Hepatocyte (in vitro differentiated cells): ENCODE results near the gene ITPRIPL2. TPM values are rescaled to one million over a fixed set of nuclear protein-coding genes. Genes with fewer than 3 reads are reported as not detected.

Source experiments
- DNase-seq: peaks from one replicate; pipeline ENCODE4 v3.0.0-alpha.2; 2016; ENCODE audit warnings: low spot score
- H2AFZ ChIP-seq: fragments of 200-600 bp; sonication (generic); 2 replicates; pipeline ENCODE4 v1.6.0; 2016; ENCODE audit warnings: antibody characterized with exemption, mild to moderate bottlenecking
- H3K27ac ChIP-seq: fragments of 200-600 bp; sonication (generic); 2 replicates; pipeline ENCODE4 v1.5.1; 2016; ENCODE audit warnings: mild to moderate bottlenecking
- H3K27me3 ChIP-seq: fragments of 200-600 bp; sonication (generic); 2 replicates; pipeline ENCODE4 v1.6.1; 2016
- H3K36me3 ChIP-seq: fragments of 200-600 bp; sonication (generic); replicated peaks from 2 replicates; pipeline ENCODE4 v1.5.1; 2016; ENCODE audit warnings: low read depth; ENCODE audit not compliant: insufficient read depth
- H3K4me1 ChIP-seq: fragments of 200-600 bp; sonication (generic); 2 replicates; pipeline ENCODE4 v1.5.1; 2016; ENCODE audit warnings: mild to moderate bottlenecking, moderate library complexity; ENCODE audit not compliant: insufficient read depth
- H3K4me2 ChIP-seq: fragments of 200-600 bp; sonication (generic); 2 replicates; pipeline ENCODE4 v1.6.0; 2016
- H3K4me3 ChIP-seq: fragments of 200-600 bp; sonication (generic); 2 replicates; pipeline ENCODE4 v1.5.1; 2016; ENCODE audit warnings: mild to moderate bottlenecking
- H3K79me2 ChIP-seq: fragments of 200-600 bp; sonication (generic); 2 replicates; pipeline ENCODE4 v1.6.0; 2017; ENCODE audit warnings: mild to moderate bottlenecking
- H3K9me2 ChIP-seq: fragments of 200-600 bp; sonication (generic); replicated peaks from 2 replicates; pipeline ENCODE4 v1.6.0; 2017; ENCODE audit warnings: mild to moderate bottlenecking; ENCODE audit not compliant: insufficient read depth
- H3K9me3 ChIP-seq: fragments of 200-600 bp; sonication (generic); 2 replicates; pipeline ENCODE4 v1.5.1; 2016; ENCODE audit warnings: low read depth, mild to moderate bottlenecking
- H4K20me1 ChIP-seq: fragments of 200-600 bp; sonication (generic); 2 replicates; pipeline ENCODE4 v1.6.0; 2016; ENCODE audit warnings: mild to moderate bottlenecking; ENCODE audit not compliant: insufficient read depth, poor library complexity, severe bottlenecking
- EZH2 ChIP-seq: fragments of 200-600 bp; sonication (generic); IDR thresholded peaks from 2 replicates; pipeline ENCODE4 v1.6.1; 2016; ENCODE audit warnings: antibody characterized with exemption, mild to moderate bottlenecking, borderline replicate concordance
- EZH2phosphoT487 ChIP-seq: fragments of 200-600 bp; sonication (generic); IDR thresholded peaks from one replicate; pipeline ENCODE4 v1.6.1; 2018; ENCODE audit warnings: antibody characterized with exemption, mild to moderate bottlenecking, low read depth, moderate library complexity; ENCODE audit not compliant: unreplicated experiment, severe bottlenecking
- WGBS: methylation state at CpG from one replicate; pipeline ENCODE4 v1.1.6; 2016; ENCODE audit warnings: low lambda C conversion rate; ENCODE audit errors: missing lambda C conversion rate; 5-methylcytosine and 5-hydroxymethylcytosine counted together
- polyA plus RNA-seq: library from polyadenylated mRNA; unstranded; fragments of >200 nt; fragmentation: Nextera tagmentation; extraction: Ambion mirVana; gene quantifications from 2 replicates; pipeline ENCODE4 v1.2.1, GENCODE V29; 2016
- total RNA-seq: library from RNA; depleted of rRNA; stranded (reverse); fragments of >200 nt; gene quantifications from 2 replicates; pipeline ENCODE4 v1.2.3, GENCODE V29; 2014
- TF ChIP-seq, protein P1 (sequence below): fragments of 200-600 bp; sonication (generic); IDR thresholded peaks from 2 replicates; pipeline ENCODE4 v1.5.1; 2016; ENCODE audit warnings: antibody characterized with exemption, mild to moderate bottlenecking; ENCODE audit not compliant: poor library complexity

The ITPRIPL2 gene
- total and polyA plus RNA-seq, 2 experiments from 2014 or later, result 10.3 to 20.1 TPM

DNA sequence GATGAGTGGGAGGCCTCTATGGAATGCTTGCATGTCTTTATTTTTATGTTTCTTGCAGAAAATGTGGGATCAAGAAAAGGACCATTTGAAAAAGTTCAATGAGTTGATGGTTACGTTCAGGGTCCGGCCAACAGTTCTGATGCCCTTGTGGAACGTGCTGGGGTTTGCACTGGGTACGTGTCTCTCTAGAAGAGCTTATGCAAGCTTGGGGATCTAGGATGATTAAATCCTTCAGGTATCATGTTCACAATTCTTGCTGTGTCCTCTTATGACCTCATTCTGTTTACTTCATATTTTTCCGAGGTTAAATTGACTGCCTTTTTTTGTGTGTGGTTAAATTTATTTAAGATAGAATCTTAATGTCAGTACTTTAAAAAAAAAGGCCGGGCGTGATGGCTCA lies 39.9 kb upstream of the ITPRIPL2 start:
- WGBS, result 94% methylated on average over 7 of the region's 7 CpGs

DNA sequence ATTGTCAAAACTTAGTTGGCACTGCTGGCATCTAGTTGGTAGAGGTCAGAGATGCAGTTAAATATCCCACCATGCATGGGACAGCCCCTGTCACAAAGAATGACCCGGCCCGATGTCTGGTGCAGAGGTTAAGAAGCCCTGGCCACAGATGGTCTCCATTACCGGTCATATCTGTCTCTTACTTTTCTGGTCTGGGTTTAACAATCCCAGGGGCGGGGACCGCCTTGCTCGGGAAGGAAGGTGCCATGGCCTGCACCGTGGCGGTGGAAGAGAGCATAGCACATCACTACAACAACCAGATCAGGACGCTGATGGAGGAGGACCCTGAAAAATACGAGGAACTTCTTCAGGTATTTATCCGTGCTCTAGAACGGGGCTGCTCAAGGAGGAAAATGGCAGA lies 38.3 kb upstream of the ITPRIPL2 start:
- Histone ChIP-seq H3K4me3 (no peak overlapping the region), H3K27me3 (no peaks in the 10 kb centered on the region), H3K27ac (no peak overlapping the region), H3K4me1 (no peaks in the 10 kb centered on the region), H4K20me1 (no peaks in the 10 kb centered on the region), H2AFZ (no peak overlapping the region), H3K4me2 (no peak overlapping the region), H3K79me2 (no peaks in the 10 kb centered on the region), H3K9me3 (no peaks in the 10 kb centered on the region), H3K36me3 (peaks cover 6% of the 10 kb centered on the region), H3K9me2 (no peaks in the 10 kb centered on the region)
- 98% methylated on average over 12 of the region's 12 CpGs for WGBS
- DNase-seq, result no peak
- TF ChIP-seq EZH2phosphoT487 (no peak), EZH2 (no peak)
- TF ChIP-seq, protein P1, sequence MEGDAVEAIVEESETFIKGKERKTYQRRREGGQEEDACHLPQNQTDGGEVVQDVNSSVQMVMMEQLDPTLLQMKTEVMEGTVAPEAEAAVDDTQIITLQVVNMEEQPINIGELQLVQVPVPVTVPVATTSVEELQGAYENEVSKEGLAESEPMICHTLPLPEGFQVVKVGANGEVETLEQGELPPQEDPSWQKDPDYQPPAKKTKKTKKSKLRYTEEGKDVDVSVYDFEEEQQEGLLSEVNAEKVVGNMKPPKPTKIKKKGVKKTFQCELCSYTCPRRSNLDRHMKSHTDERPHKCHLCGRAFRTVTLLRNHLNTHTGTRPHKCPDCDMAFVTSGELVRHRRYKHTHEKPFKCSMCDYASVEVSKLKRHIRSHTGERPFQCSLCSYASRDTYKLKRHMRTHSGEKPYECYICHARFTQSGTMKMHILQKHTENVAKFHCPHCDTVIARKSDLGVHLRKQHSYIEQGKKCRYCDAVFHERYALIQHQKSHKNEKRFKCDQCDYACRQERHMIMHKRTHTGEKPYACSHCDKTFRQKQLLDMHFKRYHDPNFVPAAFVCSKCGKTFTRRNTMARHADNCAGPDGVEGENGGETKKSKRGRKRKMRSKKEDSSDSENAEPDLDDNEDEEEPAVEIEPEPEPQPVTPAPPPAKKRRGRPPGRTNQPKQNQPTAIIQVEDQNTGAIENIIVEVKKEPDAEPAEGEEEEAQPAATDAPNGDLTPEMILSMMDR, result no peak

More for the DNA sequence above, 39.9 kb upstream of the ITPRIPL2 start:
- Histone ChIP-seq H4K20me1 (no peaks in the 10 kb centered on the region), H2AFZ (no peak overlapping the region), H3K9me2 (no peaks in the 10 kb centered on the region), H3K79me2 (peaks cover 7% of the 10 kb centered on the region), H3K27ac (no peak overlapping the region), H3K36me3 (peaks cover 6% of the 10 kb centered on the region), H3K4me2 (no peak overlapping the region), H3K27me3 (no peaks in the 10 kb centered on the region), H3K4me3 (no peak overlapping the region), H3K4me1 (peaks cover 3% of the 10 kb centered on the region), H3K9me3 (no peaks in the 10 kb centered on the region)
- no peak for DNase-seq
- TF ChIP-seq EZH2, result no peak
- no peak for TF ChIP-seq EZH2phosphoT487
- TF ChIP-seq, protein P1, result no peak

DNA sequence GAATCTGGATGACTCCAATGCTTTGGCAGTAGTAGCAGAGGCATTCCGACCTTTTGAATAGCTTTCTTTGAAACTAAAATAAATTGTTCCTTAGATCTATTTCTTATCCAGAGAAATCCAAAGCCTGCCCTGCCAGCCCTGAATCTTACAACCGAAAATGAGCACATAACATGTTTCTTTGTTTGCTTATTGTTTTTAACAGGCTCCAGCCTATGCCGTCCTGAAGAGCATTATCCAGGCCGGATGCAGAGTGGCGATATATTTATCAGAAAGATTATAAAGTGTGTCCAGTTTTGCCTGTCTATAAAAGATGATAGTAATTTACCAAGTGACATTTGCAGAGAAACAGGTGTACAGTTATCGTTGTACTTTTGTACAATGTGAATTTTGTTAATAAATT lies 35.9 kb upstream of the ITPRIPL2 start:
- Histone ChIP-seq H3K9me3 (no peaks in the 10 kb centered on the region), H3K4me2 (no peak overlapping the region), H3K36me3 (peaks cover 9% of the 10 kb centered on the region), H3K27ac (no peak overlapping the region), H2AFZ (no peak overlapping the region), H3K79me2 (no peaks in the 10 kb centered on the region), H3K4me1 (no peaks in the 10 kb centered on the region), H3K9me2 (no peaks in the 10 kb centered on the region), H4K20me1 (no peaks in the 10 kb centered on the region), H3K4me3 (no peak overlapping the region), H3K27me3 (no peaks in the 10 kb centered on the region)
- DNase-seq, result no peak
- TF ChIP-seq EZH2, result no peak
- TF ChIP-seq, protein P1, result no peak
- no peak for TF ChIP-seq EZH2phosphoT487
- 97% methylated on average over 6 of the region's 6 CpGs for WGBS

DNA sequence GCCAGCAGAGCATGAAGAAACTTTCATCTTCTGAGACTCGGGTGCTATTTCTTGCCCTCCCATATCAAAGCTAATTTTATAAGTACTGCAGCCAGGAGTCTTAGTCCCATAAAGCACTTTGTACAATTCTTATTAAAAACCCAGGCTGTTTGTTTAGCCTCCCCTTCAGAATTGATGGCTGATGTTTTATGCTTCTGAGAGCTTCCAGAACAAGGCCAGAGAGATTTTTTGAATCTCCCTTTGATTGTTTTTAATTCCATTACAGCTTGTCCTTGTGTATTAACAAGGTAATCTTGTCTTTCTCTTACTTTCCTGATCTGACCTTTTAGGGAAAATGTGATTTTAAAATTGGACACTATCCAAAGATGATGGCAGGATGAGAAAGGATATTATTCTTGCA lies 30.1 kb upstream of the ITPRIPL2 start:
- Histone ChIP-seq H3K36me3 (peaks cover 3% of the 10 kb centered on the region), H3K4me3 (no peak overlapping the region), H3K9me2 (no peaks in the 10 kb centered on the region), H3K4me2 (no peak overlapping the region), H2AFZ (no peak overlapping the region), H3K27me3 (no peaks in the 10 kb centered on the region), H3K4me1 (peaks cover 10% of the 10 kb centered on the region), H3K27ac (no peak overlapping the region), H3K9me3 (no peaks in the 10 kb centered on the region), H4K20me1 (no peaks in the 10 kb centered on the region), H3K79me2 (no peaks in the 10 kb centered on the region)
- 86% methylated on average over 1 of the region's 1 CpG for WGBS
- DNase-seq, result no peak
- no peak for TF ChIP-seq EZH2
- TF ChIP-seq, protein P1, result no peak
- no peak for TF ChIP-seq EZH2phosphoT487
